Measurements from ENCODE around the gene ARMC9.
"Not testable (repeated sequence)": the region's sequence is repeated elsewhere in the genome, so short reads cannot be mapped to it uniquely, and the experiment has no call there.

ARMC9 gene

GRCh38 chr2:231182513-231182899 is 15.9 kb upstream of the ARMC9 start:
- DNase-seq, result no peak

GRCh38 chr2:231183851-231184250 is 14.6 kb upstream of the ARMC9 start:
- DNase-seq, result no peak

GRCh38 chr2:231184319-231184718 is 14.1 kb upstream of the ARMC9 start:
- no peak for DNase-seq

DNA sequence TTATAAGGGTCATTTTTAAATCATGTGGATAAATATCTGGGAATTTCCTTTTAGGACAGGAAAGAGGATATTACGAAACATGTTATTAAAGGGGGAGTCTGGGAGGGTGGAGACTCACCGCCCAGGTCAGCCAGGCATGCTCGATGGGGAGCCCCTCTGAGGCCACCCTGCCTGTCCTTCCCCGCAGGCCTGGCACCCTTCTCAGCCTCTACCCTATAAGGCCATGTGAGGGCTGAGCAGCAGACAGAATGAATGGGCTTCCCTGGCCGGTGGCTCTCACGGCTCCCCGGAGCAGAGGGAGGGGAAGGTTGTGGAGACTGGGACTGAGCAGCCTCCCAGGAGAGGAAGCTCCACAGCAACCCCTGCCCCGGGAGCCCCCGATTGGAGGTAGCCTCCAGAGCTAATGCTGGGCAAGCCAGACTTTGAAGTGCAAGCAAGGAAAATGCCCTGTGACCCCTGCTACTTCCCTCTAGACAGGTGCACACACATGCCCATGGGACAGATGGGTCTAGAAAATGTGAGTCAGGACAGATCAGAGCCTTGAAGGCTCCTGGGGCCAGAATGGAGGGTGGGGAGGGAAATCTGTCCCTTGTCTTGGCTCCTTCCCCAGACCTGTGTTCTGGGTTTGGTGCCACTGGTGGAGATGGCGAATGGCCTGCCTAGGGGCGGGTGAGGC is 13.2 kb upstream of the ARMC9 start:
- no peak for DNase-seq

- no peak for DNase-seq
Observed at GRCh38 chr2:231185886-231186285, 12.5 kb upstream of the ARMC9 start.

DNA sequence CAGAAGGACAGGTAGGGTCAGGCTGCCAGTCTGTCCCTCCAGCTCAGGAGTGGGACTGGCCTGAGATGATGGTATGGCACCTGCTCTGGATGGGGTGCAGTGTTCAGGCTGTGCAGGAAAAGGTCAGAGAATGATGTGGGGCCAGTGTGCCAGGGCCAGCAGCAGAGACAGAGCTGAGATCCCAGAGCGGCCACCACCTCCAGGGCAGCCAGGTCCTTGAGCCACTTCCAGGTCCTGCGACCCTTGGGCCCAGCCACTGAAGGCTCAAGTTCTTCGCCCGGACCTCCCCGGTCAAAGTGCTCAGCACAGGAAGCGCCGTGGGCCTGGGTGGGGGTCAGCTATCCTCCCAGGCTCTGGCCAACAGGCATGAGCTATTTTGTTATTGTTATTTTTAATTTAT is 12.1 kb upstream of the ARMC9 start:
- DNase-seq, result no peak

GRCh38 chr2:231187736-231188505 is 10.5 kb upstream of the ARMC9 start:
- DNase-seq, result no peak

GRCh38 chr2:231188506-231189170 is 9.8 kb upstream of the ARMC9 start:
- DNase-seq, result no peak

- no peak for DNase-seq
Observed at GRCh38 chr2:231189171-231189530, 9.3 kb upstream of the ARMC9 start.

- no peak for DNase-seq
Observed at GRCh38 chr2:231189571-231190495, 8.6 kb upstream of the ARMC9 start.

DNA sequence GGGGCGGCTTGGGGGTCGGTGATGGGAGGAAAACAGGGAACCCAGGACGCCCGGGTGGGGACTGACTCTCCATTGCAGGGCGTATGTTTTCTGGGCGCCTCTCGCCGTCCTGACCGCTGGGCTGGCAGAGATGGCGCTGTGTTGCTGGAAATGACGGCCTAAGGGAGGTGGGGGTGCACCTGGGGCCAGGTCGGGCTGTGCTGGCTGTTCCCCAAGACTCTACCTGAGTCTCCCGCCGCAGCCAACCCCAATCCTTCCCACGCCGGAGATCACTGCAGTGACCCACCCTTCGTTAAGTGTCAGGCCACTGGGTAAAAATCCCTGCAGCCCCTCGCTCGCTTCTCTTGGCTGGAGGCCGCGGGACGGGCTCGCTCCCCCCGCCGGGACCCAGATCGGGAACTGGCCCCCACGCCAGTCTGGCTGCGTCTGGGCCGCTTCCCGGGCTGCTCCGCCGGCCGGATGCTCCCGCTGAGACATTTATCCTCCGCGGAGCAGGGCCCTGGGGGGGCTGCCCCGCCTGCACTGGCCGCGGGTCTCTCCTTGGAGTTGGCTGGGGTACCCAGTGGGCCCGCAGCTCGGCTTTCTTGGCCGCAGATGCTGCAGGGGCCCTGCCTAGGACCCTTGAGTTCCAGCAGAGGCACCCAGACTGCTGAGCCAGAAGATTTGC is 7.8 kb upstream of the ARMC9 start:
- DNase-seq, result no peak

DNA sequence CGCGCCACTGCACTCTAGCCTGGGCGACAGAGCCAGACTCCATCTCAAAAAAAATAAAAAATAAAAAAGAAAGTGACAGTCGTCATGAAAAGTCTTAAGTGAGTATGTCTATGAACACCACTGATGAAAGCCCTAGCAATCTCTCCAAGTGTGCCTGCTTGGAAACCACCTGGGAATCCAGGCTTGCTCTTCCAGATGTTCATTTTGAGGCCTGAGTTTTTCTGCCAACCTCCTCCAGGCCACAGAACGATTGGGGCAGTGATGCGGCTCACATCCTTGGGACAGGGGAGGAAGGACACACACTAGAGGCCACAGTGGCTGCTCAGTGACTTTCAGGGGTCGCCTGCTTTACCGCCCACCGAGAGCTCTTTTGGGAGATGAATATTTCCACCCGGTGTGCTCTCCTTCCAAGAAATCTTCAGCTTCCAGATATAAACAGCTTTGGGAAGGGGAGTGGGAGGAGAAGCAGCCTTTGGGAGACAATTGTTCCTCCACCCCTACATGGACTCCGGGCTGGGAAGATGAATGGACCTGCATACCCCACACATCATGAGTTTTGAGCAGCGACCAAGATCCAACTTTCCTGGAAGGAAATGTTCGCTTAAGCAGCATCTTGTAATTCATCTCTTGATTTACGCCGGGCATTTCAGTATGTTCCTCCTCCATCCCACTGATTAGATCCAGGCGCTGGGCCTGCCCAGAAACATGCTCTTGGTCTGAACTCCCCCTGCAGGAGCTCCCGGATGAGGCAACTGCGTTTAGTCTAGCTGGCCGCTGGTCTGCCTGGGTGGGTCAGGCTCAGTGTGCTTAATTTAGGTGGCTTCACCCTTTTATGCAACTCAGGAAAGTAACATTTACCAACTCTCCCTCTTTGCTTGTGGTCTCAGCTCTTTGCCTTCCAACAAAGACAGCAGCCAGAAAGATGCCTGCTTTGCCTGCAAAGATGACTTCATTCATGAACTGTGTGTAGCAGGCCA is 6.2 kb upstream of the ARMC9 start:
- no peak for DNase-seq

- no peak for DNase-seq
Observed at GRCh38 chr2:231193216-231193615, 5.2 kb upstream of the ARMC9 start.

GRCh38 chr2:231196592-231196991 is 1.8 kb upstream of the ARMC9 start:
- DNase-seq, result no peak

DNA sequence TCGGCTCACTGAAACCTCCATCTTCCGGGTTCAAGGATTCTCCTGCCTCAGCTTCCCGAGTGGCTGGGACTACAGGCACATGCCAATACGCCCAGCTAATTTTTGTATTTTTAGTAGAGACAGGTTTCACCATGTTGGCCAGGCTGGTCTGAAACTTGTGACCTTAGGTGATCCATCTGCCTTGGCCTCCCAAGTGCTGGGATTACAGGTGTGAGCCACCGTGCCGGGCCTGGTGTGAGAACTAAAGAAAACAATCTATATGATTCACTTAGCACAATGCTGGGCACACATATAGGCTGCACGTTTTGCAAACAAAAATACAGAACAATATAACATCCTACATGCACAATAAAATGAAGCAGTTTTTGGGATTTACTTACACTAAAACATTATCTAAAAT is 1.2 kb upstream of the ARMC9 start:
- not testable (repeated sequence) for DNase-seq

DNA sequence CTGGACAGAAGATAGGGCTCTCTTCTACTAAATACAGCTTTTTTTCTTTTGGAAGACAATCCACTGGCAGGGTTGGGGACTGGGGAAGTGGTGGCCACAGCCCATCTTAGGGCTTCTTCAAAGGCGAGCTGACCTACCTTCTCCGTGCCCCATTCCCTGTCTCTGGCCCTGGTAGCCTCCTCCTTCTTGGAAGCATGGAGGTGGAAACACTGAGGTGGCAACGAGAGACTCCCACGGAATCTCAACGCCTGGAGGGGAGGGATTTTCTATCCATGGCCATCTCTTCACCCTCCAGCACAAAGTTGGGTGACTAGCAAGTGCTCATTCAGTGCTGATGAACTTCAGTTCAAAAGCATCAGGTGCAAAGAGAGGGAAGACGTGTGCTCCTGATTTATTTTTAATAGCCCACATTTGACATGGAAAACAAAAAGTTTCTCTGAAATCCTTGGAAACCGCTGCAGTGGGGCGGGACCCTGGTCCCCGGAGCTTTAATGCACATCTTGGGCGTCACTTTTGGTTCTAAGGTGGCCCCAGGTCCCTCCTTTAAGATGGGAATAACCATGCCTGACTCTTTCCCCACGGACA is 633 bp upstream of the ARMC9 start:
- no peak for DNase-seq

DNA sequence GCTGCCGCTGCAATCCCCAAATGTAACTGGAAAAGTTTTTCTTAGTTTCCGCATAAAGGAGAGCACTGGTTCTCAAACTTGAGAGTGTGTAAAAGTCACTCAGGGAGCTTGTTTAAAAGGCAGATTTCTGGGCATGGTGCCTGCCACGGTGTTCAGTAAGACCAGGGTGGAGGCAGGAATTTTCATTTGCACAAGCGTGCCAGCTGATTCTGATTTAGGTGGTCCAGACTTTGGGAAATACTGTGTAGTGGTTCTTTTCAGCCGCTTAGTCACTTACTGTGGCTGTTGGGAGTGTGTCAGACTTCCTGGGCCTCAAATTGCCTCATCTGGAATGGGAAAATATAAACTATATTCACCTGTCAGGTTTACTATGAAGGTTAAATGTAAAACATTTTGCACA is 788 bp downstream of the ARMC9 start:
- DNase-seq, result peak; percentile 15

- DNase-seq, result no peak
Observed at GRCh38 chr2:231200805-231201474, 2.5 kb downstream of the ARMC9 start.

- DNase-seq, result no peak
Observed at GRCh38 chr2:231201475-231201814, 3.0 kb downstream of the ARMC9 start.

DNA sequence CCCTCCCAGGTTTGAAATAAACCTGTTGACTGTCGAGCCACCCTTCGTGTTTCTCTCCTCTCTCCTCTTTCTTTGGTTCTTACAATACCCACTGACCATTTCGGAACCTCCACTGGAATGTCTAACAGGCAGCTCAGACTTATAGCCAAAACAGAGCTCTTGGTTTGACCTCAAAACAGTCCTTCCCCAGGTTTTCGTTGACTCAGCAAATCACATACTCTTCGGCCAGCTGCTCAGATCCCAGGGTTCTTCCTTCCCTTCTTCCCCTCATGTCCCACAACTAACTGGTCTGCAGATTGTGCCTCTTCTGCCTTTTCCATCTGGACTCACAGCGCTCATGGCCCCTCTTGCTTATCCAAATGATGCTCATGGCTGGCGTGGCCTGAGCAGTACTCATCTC is 4.7 kb downstream of the ARMC9 start:
- DNase-seq, result no peak

Data from NCI-H1105 treated with DMSO at 0.1 percent for 48 hours (cell line).